ENCODE measurements around the gene UNC50.

The UNC50 gene

GRCh38 chr2:98608116-98608961 is at the start of gene UNC50, which contains the start of gene COA5:
UNC50 (plus strand) TSS chr2:98608589; CDS start chr2:98609760, 1,171 bp downstream.
COA5 (minus strand) TSS chr2:98608512; CDS start chr2:98608405, 107 bp downstream.
- peak; percentile 86 for DNase-seq

GRCh38 chr2:98558852-98559530 is 49.4 kb upstream of the UNC50 start:
- DNase-seq: no peak

DNA sequence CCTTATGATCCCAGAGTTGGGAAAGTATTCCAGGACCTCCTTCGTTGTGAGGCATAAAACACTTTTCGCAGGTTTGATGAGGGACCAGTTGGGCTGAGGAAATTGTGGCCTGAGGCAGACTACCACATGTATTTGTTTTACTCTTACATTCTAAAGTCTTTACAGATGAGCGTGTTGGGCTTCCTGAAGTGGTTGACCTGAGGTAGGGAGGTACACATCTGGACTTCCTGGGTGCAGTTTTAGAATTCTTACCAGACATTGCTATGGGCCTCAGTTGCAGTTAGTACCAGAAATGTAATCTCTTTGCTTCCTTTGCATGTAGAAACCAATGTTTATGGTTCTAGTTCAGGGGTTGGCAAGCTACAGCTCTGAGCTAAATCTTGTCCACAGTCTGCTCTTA is 48.8 kb upstream of the UNC50 start:
- DNase-seq: no peak

DNA sequence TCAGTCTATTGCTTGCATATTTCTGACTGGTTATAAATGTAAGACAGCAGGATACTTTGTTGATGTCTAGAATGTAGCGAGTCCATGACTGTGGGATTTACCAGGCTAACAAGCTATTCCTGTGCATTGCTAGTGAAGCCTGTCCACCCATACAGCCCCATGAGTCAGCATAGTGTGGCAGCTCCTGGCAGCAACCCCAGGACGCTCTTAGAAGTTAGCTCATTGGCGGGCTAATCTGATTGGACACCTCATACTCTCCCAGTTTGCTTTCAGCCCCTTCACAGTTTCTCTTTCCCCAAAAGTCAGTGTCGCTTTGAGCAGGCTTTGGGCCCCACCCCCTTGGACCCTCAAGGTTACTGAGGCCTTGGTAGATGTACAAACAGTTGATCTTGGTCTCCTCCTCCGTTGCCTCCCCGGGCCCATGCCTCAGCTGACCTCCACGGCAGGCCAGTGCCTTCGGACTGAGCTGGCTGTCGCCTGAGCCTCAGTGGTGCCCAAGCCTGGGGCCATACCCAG is 48.1 kb upstream of the UNC50 start:
- DNase-seq: no peak

DNA sequence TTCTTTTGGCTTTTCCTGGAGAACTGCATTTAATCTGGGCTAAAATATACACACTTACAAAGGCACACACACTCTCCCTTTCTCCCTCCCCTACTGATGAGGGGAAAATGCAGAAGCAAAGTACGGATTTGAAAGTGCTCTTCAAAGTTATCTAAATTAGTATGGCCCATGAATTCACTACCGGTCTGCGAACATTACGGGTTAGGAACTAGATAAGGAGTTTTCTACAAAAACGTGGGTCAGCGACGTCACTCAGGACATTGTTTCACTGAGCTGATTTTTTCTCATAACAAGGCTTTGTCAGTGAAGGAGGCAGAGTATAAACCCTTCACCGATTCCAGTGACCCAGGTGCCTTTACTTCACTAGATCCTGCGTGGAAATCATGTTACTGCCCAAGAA is 47.4 kb upstream of the UNC50 start:
- no peak for DNase-seq

- DNase-seq: no peak
Measured at GRCh38 chr2:98561902-98562695, 46.3 kb upstream of the UNC50 start.

DNA sequence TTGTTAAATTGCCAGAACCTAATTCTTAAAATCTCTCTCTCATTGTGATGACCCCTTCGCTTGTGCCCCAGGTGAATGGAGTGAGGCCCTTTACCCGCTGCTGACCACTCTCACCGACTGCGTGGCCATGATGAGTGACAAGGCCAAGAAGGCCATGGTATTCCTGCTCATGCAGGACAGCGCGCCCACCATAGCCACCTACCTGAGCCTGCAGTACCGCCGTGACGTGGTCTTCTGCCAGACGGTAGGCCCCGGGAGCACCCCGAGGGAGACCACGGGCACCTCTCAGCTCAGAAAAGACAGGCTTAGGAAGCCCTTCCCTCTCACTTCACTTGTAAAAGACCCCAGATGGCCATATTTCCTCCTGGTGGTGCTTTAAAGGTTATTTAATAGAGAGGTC is 45.0 kb upstream of the UNC50 start:
- no peak for DNase-seq

- DNase-seq: no peak
Measured at GRCh38 chr2:98564541-98565132, 43.8 kb upstream of the UNC50 start.

DNA sequence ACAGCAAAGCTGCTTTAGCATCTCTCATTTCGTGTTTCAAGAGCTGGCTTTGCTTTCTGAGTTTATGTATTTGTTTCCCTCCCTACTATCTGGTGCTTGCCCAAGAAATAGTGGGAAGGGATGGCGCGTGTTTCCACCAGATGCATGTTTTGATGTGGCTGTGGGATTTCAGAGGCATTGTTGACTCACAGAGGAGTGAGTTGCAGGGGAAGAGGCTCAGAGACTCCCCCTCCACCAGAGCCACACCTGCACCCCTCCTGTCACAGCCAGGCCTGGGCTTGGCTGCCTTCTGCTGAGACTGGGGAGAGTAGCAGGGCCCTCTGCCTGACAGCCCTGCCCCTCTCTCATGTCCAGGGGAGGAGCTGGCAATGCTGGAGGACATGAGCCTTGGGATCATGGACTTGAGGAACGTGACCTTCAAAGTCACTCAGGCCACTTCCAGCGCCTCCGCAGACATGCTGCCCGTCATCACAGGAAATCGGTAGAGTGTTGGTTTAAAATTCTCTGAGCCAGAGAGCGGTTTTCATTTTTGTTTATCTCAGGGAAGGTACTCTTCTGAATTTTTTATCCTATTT is 43.0 kb upstream of the UNC50 start:
- DNase-seq: no peak

- DNase-seq: no peak
Measured at GRCh38 chr2:98565941-98566340, 42.4 kb upstream of the UNC50 start.

DNA sequence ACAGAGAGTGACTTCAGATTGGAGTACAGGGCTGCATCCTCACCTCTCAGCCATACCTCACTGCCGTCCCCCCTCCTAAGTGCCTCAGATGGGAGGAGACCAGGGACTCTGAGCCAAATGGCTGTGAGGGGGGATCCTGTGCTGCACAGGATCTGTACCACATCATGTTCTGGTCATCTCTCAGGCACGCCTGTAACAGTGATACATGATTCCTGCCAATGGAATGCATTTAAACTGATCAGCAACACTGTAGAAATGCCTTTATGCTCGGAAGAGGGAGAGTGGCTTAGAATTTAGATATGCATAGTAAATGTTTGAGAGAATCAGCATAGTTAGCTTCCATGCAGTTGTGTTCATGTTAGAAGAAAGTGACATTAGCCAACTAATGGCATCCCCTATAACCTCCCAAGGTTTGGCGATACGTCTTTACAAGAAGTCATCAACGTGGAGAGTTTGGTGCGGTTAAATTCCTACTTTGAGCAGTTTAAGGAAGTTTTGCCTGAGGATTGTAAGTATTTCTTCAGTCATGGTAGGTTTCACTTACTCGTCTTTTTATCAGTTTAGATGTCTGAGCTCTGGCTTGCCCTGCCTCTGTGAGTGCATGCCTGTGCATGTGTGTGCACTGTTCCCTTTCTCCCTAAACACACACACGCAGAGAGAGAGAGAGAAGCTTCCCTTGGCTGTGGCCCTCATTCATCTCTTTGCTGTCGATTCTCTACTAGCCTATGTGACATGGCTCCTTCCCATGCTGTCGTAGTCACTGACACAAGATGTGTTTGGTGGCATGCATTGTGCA is 40.0 kb upstream of the UNC50 start:
- no peak for DNase-seq

GRCh38 chr2:98569197-98569793 is 39.1 kb upstream of the UNC50 start:
- DNase-seq: no peak

- no peak for DNase-seq
Measured at GRCh38 chr2:98569915-98570314, 38.5 kb upstream of the UNC50 start.

DNA sequence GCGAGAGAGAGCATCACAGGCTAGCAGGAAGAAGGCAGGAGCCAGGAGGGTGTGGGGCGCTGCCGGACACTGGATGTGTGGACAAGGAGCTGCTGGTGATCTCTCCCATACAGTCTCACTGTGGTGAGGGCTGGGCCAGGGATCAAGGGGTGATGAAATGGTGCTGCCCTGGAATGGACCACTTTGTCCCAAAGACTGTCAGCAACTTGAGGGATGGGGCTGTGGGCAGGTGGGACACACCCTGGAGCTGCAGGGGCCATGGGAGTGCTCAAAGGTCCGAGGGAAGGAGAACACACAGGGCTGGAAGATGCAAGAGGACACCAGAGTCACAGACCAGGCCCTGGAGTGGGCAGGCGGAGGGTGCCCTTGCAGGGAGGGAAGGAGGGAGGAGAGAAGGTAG is 38.0 kb upstream of the UNC50 start:
- no peak for DNase-seq

DNA sequence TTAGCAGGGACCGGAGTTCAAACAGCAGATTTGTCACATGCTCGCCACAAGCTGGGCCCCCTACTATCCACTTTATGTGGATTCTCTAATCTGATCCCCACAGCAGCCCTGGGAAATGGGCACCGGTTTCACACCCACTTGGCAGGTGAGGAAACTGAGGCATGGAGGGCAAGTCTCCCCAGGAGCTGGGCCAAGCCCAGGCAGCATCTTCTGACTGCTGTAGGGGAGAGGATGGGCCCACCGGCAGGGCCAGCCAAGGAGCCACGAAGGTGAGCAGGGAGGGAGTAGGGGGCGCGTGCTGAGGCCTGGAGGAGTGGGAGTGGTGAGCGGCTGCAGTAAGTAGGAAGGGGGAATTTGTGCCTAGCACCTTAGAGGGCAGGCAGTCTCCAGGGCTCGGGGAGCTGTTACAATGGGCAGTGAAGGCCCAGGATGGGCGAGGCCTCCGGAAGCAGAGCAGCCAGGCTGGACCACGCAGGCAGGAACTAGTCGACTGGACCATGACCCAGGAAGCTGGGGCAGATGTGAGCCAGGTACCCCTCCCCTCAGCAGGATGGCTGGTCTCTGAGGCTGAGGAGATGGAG is 37.2 kb upstream of the UNC50 start:
- DNase-seq: no peak

GRCh38 chr2:98571796-98572195 is 36.6 kb upstream of the UNC50 start:
- no peak for DNase-seq

DNA sequence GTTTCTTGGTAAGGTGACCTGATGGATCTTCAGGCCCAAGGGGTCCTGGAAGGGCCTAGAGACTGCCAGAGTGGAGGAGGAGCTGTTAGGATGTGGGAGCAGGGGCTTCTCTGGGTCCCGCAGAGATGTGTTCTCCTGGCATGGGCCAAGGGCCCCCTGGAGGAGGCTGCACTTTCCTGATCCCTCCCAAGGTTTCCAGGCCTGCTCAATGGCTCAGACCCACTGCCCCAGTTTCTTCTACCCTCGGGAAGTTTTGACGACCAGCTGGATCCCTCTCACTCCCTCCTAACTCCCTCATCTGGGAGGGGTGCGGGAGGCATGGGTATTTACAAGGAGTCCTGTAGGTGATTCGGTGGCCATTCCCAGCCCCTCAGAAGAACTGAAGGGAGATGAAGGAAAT is 36.2 kb upstream of the UNC50 start:
- DNase-seq: no peak

DNA sequence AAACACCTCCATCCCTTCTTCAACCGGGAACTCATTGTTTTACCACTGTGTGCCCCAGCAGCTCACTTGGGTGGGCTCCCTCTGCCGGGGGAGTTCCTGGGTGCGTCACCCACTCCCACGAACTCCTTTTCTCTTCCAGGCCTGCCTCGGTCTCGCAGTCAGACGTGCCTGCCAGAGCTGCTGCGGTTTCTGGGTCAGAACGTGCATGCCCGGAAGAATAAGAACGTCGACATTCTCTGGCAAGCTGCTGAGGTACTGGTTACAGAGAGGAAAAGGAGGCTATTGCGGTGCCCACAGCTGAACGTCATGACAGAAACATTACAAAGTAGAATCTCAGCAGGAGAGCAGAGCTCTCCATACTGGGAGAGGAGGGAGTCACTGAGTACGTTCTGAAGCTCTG is 35.7 kb upstream of the UNC50 start:
- DNase-seq: no peak

- no peak for DNase-seq
Measured at GRCh38 chr2:98573426-98573825, 35.0 kb upstream of the UNC50 start.

DNA sequence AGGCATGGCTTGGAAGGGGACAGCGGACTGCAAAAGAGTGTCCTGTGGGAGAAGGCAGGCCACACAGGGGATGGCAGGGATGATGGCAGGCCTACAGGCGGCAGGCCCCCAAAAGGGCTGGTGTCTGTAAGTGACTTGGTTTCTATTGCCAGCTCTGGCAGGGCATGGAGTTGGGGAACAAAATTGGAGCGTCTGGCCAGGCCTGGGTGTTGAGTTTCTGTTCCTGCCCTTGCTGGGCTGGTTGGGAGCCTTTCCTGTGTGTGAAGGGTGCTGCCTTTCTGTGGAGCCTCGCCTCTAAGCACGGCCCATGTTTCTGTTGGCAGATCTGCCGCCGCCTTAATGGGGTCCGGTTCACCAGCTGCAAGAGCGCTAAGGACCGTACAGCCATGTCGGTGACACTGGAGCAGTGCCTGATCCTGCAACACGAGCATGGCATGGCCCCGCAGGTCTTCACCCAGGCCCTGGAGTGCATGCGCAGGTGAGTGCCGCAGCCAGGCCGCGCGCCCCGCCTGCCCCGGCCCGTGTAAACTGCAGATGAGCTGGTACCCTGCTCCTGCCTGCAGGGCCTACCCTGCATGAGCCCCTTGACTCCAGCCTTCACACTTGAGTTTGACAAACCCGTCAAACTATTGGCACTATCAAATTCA is 31.6 kb upstream of the UNC50 start:
- DNase-seq: no peak
